Mesenteric fat pad (tissue), 1 donor: ENCODE data around the gene RBMS1. TPM values are rescaled to one million over a fixed set of nuclear protein-coding genes. Genes with fewer than 3 reads are reported as not detected.

ENCODE experiments used
- DNase-seq: peaks from one replicate; pipeline ENCODE4 v3.0.0-alpha.2; 2020; ENCODE audit warnings: low spot score
- total RNA-seq: library from RNA; stranded (reverse); fragmentation: NEBNext Ultra II Directional; extraction: Animal tissue kit (Norgen Biotek cat#: 25700); gene quantifications from one replicate; pipeline ENCODE4 v1.2.1, GENCODE V29; 2021
- donor health status: DM: yes; HTN: yes; CAD: no.

The RBMS1 gene
- total RNA-seq, 1 donor from 2014 or later: 144 TPM

DNA sequence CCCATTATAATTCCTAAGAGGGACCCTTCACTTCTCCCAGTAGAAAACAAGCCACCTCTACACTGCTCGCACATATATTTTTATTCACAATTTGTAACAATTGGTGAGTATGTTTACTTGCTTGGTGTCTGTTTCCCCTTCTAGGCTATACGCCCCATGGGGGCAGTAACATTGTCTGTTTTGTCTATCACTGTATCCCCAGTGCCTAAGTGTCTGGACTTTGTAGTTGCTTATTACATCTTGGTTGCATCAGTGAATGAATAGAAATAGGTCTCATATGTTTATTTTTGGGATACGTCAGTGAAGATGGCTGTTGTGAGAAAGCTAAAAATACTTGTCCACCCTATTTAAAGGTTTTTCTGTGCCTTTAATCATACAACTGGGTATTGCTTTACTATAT, 206.1 kb downstream of the RBMS1 start:
- no peak for DNase-seq

DNA sequence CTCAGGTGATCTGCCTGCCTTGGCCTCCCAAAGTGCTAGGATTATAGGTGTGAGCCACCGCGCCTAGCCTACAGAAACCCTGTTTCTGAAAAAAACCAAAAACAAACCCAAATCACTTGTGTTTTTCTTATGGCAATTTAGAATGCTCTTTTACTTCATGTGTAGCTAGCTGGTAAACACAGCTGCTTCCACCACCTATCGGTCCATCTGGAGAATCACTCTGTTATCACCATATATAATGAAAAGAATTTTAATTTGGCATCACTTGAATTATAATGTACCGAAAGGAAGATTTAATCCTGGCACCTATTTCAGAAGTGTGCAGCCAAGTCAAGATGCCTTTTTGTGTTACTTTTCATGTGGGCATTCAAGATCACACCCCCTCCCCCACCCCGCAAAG, 207.1 kb downstream of the RBMS1 start:
- no peak for DNase-seq

DNA sequence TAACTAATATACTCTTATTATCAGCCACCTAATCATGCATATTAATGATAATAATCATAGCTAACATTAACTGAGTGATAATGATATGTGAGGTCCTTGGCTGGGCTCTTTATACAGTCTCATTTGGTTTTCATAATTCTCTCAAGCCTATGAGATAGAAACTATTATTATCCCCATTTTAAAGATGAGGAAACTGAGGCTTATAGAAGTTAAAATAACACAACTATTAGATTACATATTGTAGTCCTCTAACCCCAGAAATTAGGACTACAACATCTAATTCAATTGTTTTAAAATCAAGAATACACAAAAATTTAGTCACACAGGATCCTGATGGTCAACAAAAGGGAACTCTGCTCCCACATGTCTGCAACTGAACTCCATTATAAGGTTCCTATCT, 209.9 kb downstream of the RBMS1 start:
- DNase-seq: no peak

DNA sequence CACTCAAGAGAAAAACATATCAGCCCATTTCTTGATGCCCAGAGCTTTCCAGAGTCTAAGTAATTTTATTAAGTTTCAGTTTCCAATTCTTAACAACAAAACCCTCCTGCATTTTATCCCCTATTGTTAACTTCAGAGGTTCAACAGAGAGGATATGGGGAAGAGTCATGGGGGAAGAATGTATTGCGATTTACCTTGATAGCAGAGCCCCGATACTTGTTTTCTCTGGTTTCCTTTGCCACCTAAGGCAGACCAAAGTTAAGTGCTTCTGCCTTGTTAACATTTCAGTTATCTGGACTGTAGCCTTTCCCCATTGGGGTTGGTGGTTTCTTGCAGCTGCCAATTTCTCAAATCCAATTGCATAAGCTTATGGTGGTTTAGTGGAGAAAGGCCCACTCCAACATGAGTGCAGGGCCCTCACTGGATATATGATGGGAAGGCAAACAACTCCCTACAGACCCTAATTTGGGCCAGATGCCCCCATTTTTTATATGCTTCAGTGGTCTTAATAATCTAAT, 211.5 kb downstream of the RBMS1 start:
- DNase-seq: no peak

DNA sequence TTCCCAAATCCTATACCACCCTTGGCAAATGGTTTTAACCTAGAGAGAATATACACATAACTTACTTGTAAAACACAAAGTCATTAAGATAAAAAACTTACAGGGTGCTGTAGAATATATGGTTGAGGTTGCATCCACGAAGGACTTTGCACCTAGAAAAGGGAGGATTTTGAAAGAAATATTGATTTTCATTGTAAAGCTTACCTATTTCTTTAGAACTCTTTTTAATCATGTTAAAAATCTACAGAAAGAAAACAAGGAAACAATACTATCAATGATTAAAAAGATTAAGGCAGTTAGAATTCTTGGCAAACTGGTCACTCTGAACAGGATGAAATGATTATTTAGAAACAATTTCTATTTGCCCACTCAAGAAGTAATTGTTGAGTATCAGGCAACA, 212.4 kb downstream of the RBMS1 start:
- no peak for DNase-seq

DNA sequence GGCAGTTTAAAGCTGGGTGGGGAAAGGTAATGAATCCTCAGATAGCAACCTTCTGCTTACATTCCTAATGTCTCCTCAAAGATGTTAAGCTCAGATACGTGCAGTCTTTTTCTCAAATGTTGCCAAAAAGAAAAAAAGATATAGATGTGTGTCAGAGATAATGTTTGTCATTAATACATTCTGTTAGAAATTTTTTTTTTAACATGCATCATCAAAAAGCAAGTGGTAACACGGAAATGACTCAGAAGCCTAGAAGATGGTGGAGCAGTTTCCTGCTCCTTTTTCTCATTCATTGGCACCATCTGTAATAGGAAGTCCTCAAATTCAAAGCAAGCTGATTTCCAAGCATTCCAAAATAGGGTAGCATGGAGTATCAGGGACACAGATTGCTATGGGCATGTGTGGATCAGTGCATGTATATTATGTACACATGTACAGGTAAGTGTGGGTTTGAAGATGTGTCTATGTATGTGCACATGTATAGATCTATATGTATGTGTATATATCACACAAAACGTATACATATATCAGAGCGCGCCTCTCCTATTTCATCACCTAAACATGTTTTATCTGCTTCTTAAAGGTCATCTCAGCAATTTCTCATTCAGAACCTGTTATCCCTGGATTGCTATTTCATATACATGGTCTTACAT, 213.7 kb downstream of the RBMS1 start:
- DNase-seq: no peak

DNA sequence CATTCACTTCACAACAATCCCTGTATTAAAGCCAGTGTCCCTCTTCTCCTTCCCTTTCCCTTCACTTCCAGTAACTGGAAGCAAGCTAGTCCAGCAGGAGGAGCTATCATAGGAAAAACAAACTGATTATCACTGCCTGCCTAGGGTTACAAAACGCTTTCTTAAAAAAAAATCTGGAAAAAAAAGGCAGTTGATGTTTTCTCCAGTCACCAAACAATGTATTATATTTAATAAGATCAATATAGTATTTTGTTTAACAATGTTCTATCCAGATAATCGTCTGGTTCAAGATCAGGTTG, 214.8 kb downstream of the RBMS1 start:
- no peak for DNase-seq

DNA sequence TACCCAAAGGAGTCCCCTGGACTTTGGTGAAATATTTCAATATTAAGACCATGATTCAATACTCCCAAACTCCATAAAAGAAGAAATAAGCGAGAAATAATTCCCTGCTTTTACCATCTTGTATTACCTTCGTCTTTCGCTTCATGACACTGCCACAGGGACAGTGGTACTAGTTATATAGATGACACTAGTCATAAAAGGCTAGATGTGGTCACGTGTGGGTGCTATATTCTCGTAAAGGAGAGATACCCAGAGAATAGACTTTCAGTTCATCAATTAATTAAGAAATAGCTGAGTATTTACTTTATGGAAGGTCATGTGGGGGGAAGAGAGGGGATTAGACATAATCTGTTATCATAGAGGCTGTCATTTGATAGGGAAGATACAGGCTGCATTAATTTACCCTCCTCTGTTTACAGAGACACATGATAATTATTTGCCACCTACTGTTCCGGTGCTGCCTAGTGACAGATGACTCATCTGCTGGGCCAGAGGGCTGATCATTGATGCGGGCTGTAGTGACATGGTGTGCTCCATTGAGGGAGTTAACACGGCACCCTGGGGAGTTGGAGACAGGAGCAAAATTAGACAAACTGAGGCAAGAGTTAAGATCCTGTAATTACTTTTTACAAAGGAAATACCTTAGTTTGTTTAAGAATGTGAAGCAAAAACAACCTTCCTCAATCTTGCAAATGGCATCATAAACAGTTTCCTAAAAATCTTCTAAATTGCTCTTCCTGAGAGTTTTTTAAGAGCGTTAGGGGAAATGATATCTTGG, 215.3 kb downstream of the RBMS1 start:
- DNase-seq: no peak

DNA sequence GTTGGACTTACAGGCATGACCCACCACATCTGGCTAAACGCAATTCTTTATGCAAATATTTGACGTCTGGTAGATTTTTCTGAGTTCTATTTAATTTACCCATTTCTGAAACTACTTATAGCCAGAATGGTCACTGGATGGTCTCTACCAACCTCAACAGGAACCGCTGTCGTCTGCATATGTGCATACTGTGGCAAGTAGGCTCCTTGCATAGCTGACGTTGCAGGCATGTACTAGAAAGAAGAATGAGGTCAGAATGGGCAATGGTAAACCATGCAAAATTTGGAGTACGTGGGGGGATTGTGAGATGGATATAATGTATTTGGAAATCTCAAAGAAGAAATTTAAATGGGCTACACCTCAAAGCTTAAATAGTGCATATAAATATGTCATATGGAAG, 216.5 kb downstream of the RBMS1 start:
- DNase-seq: no peak

DNA sequence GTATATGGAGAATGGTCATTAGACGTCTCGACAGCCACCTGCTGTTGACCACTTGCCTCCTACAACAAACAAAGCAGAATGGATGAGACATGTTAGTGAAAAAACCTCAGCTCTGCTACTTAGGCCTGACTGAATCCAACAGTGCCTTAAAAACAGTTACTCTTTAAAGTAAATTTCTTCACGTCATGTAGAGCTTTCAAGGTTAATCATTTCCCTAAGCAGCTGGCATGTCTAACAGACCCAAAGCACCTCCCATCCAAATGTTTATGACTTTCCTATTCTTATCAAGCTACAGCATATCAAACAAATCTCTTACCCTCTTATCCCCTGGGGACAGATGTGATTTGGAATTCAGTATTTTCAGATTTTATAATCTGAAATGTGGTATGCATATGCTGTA, 218.0 kb downstream of the RBMS1 start:
- no peak for DNase-seq

DNA sequence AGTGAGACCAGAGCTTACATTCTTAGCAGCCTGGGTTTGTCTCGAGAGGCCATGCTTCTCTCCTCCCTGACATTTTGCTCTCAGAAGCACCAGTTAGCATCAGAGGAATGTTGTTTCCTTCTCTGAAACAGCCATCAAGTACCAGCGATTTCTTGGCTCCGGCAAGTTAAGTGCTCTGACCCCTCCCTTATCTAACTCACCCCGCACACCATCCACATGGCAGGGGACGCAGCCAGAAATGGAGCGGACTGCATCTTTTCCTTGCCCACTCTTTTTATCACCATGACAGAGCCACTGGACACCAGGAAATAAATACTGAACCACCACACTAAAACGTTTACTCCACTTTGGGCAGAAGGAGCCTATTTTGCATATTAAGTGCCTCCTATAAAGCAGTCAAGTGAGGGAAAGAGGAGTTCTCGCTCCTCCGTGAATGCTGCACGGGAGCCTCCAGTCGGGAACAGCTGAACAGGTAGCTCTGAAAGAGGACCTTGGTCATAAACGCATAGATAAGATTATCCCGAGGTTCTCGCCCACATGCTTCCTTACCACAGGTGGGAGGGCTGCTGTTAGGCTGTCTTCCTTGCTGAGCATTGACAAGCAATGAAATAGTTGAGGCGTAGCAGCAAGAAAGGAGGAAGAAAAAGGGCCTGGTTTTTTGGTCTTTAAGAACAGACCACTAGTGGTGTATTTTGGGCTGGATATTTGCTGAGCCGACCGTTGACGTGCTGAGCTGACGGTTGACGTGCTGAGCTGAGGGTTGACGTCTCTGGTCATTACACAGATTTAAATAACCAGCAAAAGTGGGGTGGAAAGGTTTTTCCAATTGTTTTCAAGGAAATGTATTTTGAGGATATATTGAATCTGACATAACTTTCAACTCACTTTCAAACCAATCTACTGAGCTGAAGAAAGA, 222.2 kb downstream of the RBMS1 start:
- no peak for DNase-seq

DNA sequence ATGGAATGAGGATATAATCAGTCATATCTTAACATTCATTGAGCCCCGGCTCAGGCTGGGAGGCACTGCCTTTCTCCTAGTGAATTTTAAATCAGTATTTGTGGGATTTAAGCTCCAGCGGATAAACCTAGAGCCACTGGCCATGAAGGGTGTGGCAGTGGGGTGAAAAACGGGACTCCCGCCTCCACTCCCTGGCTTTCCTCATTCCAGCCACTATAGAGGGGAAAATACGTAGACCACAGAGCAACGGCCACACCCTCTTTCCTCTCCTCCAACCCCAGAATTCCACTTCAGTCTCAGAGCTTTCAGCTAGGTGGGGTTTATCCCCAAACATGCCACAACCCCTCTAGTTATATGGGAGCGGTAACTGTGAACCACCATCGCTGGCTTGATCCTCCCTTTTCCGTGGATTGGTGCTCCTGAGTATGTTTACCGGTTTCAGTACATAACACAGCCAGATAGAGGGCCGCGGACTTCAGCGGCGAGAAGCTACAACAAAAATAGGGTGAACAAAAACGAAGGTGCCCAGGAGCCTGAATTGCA, 223.0 kb downstream of the RBMS1 start:
- DNase-seq: no peak

DNA sequence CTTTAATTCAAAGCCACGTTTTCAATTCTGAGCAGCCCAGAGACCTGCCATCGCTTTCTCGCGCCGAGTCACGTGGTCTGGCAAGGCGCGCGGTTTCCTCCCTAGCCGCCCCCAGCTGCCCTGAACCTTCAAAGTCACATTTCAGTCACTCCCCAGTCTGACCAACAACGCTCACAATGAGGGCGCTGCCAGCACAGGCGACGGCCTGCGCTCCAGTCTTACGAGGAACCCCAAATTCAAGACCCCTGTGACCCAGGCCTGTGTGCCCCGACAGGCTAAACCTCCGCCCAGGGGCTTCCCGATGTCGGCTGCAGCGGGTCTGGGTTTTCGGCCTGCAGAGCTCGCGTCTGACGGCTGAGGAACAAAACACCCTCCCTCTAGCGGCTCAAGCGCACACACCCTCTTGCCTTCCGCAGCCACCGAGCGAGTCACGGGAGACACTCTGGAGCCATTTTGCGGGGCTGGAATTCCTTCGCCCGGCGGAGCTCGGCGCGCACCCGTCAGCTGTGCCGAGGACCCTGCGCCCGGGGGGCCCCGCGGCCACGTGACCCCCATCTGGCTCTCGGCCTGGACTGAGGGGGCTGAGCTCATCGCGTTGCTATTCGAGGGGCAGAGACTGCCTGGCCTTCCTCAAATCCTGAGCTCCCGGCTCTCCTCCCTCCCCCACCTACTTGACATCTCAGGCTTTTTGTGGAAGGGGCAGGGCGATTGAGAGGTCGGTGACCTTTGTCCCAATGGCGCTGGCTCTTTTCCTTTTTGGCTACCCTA, 223.6 kb downstream of the RBMS1 start:
- DNase-seq: peak; percentile 94

DNA sequence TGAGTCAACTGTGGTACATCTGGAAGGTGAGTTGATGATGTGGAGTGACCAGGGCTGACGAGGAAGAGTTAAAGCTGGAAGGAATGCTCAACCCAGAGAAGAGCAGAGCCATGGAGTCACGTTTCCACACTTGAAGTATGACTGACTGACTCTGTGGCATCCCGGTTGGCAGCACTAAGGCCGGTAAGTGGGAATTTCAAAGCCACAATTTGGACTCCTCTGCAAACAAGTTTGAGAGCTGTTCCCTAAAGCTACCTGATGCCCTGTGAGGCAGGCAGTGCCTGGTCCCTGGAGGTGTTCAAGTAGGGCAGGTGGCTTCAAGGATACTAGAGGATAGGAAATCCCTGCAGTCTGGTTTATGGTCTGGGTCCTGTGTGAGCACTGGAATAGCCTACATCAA, 224.2 kb downstream of the RBMS1 start:
- DNase-seq: no peak

DNA sequence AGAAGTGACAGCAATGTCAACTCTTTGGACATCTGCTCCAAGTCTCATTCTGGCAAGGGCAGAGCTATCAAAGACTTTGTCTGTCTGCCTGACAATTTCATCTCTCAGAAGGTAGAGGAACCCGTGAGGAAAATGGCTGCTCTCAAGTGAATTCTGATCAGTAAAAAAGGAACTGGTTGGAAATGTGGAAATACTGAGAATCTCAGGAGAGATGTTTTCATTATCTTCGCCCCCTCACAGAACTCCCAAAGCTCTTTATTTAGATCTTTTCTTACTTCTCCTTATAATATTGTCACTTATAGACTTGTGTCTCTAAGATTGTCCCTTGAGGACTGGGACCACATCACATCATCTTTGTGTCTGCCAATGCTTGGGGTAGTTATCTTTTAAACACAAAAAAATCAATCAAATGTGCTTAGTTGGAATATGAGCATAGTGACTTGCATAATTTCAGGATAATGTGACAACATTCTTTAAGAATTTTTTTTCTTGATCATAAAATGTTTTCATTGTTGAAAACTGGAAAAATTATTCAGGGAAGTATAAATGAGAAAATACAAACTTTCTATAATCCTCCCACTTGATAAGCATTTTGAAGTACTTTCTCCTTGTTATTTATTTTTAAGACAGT, 225.3 kb downstream of the RBMS1 start:
- no peak for DNase-seq

DNA sequence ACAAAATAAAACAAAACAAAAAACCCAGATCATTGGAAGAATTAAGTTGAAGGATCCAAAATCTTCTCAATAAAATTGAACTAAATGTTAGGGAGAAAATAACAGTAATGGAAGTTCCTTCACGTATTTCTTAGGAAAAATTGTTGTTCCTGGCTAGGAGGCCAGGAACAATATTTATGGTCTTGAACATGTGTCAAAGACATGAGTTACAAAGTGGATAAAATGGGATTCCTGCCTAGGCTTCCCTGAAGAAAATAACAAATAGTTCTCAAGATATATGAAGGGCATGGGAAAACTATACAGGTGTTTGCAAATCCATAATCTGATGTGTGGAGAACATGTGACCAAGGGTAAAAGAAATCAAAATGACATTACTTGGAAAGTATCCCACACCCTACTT, 225.9 kb downstream of the RBMS1 start:
- no peak for DNase-seq

DNA sequence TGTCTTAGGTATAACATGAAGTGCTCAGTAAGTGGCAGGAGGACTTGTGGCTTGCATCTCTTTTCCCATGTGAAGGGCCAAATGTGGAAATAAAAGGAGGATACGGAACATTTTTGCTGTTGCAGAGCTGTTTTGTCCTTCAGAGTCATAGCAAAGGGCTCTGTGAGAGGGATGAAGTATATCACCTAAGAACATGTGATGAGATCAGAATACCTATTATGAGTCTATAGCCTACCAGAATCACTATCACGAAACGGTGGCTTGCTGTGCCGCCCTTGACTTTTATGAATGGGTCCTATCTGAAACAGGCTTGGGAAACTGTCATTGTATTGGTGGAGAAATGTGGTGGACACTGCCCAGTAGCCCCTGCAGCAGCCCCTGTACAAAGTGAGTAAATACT, 226.6 kb downstream of the RBMS1 start:
- DNase-seq: no peak

DNA sequence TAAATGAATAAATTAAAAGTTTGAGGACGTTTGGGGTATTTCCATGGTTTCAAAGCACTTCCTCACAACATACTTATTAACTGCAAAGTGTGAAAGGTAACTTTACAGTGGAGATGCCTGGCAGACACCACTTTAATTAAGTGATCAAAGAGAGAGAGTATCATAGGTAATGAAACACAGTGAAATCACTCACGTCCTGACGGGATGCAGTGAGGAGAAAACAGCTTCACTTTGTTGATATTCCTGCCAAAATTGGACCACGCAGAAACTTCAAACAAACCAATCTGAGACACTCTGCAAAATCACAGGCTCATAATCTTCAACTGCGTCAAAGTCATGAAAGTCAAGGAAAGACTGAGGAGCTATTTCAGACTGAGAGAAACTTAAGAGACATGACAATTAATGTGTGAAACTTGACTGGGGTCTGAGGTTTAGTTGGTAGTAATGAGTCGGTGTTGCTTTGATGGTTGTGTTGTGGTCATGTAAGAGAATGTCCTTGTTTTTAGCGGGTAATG, 227.5 kb downstream of the RBMS1 start:
- no peak for DNase-seq

DNA sequence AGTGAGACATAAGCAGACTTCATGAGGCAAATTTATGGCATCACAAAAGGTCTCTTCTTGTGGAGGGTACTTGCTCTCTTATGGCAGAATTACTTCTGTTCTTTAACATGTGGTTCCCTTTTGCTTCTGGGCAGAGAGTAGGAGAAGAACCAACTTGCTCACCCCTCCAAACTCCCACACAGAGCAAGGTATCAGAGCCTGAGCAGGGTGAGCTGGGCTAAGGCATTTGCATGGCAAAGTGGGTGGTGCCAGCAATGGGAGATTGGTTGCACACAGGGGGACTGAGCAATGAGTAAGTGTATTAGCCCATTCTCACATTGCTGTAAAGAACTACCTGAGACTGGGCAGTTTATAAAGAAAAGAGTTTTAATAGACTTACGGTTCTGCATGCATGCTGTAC, 229.3 kb downstream of the RBMS1 start:
- no peak for DNase-seq

DNA sequence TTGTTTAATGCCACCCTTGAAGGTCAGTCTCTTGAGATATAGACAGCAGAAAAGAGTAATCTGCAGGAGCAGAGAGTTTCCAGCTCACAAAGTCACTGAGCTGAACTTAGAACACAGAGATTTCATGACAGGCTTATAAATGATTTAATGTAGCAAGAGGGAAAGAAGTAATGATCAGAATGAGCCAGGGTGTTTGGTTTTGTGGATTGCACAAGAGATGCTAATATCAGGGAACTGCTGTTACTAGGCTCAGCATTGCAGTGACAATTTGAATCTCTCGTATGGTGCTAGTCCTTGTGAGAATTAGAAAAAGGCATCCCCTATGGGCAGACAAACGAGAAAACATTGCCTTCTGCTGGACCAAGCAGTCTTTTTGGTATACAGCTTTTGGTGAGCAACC, 231.9 kb downstream of the RBMS1 start:
- DNase-seq: no peak
